Activated gamma-delta T cell treated with Interleukin-2 at 50 U/mL for 16 hours (primary cell): Measurements from ENCODE around the gene XPR1.
A peak's percentile ranks its signal among the peaks of the same experiment; 100 is the strongest.
"Not testable (repeated sequence)": the region's sequence is repeated elsewhere in the genome, so short reads cannot be mapped to it uniquely, and the experiment has no call there.

Experiments
- DNase-seq: peaks from one replicate; pipeline ENCODE4 v3.0.0-alpha.2; 2020

The XPR1 gene

DNA sequence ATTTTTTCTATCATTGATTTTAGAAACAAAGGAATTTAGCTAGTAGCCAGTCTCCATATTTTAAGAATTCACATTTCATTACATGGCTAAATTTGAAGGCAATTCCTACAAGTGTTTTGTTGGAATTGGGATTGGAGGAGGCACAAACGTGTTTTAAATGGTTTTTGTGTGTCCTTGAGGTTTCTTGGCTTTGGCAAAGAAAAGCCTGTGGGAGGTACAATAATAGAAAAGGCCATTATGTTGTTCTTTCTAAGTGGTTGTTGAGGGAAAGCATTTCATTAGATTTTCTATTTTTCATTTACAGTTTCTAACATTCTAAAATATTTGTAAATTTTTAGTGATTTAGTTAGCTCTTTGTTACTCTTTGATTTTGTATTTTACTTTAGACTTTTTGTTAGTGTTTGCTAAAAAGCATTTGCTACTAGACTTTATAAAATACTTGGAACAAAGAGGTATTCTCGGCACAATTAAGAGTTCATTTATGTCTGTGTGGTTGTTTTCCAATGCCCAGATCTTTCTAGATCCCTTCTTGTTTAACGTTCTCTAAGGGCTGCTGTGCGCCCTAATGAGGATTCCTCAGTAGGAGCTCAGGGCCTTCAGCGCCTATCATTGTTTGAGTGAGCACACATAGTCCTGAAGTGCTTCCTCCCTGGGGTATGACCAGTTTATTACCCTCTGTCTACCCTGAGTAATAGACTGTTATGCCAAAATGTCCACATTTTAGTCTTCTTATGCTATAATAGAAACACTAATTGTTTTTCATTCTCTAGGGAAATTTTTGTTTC lies 210.9 kb downstream of the XPR1 start:
- DNase-seq: no peak

DNA sequence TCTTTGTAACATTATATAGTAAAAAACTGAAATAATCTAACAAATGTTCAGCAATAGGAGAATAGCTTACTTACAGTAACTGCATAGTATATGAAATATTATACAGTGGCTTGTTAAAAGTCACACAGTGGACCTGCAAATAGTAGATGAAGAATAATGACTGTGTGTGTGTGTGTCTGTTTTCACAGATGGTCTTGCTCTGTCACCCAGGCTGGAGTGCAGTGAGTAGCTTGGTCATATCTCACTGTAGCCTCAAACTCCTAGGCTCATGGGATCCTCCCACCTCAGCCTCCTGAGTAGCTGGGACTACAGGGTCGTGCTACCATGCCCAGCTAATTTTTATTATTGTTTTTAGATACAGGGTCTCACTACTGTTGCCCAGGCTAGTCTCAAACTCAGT lies 213.5 kb downstream of the XPR1 start:
- no peak for DNase-seq

DNA sequence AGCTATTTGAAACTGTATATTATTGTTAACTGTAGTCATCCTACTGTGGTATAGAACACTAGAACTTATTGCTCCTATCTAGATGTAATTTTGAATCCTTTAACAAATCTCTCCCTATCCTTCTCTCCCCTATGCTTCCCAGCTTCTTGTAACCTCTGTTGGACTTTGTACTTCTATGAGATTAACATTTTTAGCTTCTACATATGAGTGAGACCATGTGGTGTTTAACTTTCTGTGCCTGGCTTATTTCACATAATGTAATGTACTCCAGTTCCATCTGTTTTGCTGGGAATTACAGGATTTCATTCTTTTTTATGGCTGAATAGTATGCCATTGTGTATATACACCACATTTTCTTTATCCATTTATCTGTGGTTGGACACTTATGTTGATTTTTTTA lies 216.4 kb downstream of the XPR1 start:
- no peak for DNase-seq

DNA sequence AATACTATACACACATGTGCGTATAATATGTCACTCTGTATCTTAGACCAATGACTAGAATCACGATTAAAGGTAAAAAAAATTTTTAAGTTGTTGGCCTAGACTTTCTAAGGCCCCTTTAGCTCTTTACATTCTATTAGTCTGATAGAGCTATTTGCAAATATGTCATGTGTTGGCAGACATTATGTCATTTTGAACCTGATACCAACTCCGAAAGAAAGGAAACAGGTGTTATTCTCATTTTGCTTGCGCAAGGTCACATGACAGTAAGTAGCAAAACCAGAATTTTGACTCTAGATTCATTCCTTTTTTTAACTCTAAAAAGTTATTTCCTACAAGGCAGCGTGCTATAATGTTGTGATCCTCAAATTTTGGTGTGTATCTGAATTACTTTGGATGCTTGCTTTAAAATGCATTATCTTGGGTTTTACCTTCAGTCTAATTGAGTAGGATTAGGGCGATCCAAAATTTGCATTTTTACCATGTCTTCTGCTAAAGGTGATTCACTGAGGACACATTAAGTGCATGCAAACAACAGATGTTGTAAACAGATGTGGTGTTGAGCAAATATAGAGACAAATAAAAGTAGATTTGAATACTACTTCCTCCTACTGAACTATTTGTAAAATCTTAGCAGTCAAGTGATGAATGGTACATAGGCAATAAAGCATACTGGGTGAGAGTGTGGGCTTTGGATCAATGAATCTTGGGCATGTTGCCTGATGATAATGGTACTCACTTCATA lies 217.4 kb downstream of the XPR1 start:
- no peak for DNase-seq

DNA sequence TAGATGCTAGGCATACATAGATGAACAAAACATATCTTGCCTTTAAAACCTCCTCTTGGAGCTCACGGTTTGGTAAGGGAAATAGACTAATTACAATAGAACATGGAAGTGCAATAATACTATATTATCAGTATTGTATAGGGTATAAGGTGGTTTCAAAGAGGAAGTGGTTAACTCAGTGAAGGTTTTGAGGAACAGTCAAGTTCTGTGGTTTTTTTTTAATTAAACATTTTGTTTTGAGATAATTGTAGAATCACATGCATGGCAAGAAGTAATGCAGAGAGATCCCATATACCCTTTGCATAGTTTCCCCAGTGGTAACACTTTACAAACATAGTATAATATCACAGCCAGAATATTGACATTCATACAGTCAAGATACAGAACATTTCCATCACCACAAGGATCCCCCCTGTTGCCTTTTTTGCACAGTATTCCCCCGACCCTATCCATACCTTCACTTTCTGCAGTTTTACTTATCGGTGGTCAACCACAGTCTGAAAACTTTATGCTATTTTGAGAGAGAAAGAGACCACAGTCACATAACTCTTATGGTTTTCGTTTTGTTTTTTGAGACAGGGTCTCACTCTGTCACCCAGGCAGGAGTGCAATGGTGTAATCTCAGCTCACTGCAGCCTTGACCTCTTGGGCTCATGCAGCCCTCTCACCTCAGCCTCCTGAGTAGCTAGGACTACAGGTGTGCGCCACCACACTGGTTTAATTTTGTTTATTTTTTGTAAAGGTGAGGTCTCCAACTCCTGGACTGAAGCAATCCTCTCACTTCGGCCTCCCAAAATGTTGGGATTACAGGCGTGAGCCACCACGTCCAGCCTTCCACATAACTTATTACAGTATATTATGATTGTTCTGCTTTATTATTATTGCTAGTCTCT lies 220.4 kb downstream of the XPR1 start:
- no peak for DNase-seq

DNA sequence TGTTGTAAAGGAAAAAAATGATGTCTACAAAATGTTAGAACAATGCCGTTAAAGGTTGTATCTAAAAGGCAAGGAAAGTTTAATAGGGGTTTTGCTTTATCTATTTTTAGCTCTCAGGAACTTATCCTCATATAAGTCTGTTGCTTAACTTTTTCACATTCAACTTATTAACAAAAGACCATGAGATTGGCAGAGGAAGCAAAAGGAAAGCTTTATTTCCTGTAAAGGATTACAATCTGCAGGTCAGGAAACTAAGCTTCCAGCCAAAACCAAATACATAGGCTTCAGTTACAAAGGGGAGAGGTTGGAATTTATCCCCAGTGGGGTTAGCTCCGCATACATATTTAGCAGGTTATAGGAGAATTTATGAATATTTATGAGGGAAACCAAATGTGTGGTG lies 222.2 kb downstream of the XPR1 start:
- DNase-seq: no peak

DNA sequence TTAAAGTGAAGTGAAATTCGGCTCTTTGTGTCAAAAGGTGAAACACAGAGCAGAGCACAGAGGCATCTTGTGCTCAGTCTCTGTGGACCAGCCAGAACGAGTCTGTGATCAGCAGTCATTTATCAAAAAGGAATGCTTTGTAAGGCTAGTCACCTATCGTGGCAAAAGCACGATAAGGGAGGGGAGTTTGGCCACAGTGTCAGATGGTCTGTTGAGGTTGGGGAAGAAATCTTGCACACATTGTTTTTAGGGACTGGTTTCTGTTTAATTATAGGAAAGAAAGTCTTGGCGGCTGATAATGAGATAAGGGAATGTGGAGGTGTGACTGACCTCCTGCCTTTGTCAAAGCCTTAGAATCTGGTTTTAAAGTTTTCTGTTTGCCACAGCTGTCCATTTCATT lies 222.6 kb downstream of the XPR1 start:
- DNase-seq: no peak

DNA sequence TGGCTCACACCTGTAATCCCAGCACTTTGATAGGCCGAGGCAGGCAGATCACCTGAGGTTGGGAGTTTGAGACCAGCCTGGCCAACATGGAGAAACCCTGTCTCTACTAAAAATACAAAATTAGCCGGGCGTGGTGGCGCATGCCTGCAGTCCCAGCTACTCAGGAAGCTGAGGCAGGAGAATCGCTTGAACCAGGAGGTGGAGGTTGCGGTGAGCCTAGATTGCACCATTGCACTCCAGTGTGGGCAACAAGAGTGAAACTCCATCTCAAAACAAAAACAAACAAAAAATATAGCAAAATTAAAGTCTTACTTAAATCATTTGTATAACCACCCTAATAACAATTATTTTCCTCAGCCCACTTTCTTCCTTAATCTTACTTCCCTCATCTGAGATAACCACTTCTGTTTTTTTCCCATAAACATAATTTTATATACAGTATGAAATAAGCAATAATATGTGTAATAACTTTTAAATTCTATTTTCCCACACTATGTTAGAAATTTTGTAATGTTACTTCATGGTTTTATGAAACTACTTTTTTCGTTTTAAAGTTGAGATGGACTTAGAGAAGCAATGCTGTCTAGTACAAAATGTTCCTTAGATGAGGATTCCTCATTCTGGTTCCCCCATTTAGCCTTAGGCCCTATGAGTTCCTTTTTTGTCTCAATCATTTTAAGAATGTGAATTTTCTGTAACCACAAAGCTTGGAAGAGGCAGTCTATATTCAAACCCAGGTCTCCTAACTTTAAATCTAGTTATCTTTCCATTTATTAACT lies 226.3 kb downstream of the XPR1 start:
- DNase-seq: not testable (repeated sequence)

DNA sequence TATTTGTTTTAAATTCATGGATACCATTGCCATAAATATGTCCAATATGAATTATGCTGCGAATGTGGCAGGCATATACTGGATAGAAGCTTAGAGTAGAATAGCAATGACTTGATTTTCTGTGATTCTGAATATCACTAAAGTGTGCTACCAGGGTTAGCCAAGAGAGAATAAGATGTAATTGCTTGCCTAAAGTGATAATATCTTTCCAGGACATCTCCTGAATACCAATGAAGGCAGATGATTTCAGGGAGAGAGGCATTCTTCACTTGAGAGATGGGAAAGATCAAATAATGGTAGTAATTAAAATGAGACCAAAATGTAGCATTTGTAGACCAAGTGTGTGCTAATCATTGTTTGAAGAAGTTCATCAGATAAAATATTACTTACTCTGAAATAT lies 227.5 kb downstream of the XPR1 start:
- no peak for DNase-seq

DNA sequence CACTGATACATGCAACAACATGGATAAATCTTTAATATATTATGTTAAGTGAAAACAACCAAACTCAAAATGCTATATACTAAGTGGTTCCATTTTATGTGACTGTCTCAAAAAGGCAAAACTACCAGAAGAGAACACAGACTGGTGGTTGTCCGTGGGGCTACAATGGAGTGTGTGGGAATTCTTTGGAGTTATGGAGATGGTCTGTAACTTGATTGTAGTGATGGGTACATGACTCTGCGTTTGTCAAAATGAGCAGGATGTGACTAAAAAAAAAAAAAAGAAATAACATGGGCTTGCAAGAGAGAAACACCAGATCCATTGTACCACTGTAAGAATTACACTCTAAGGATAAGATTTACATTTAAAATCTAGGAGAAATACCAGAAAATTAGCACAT lies 228.7 kb downstream of the XPR1 start:
- no peak for DNase-seq

DNA sequence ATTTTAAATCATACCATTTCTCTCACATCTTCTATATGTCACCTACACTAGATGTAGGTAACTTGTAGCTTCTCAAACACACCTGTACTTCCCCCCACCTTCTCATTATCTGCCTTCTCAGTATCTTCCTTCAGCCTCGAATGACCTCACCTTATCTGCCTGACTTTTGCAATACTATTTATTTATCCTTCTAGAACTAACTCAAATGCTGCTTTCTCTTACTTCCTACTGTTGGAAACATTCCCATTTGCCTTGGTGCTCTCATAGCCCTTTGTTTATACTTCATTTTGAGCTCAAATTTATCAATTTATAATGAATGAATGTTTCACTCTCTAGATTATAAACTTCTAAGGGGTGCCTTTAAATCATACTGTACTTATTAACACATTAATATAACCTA lies 230.5 kb downstream of the XPR1 start:
- DNase-seq: no peak

DNA sequence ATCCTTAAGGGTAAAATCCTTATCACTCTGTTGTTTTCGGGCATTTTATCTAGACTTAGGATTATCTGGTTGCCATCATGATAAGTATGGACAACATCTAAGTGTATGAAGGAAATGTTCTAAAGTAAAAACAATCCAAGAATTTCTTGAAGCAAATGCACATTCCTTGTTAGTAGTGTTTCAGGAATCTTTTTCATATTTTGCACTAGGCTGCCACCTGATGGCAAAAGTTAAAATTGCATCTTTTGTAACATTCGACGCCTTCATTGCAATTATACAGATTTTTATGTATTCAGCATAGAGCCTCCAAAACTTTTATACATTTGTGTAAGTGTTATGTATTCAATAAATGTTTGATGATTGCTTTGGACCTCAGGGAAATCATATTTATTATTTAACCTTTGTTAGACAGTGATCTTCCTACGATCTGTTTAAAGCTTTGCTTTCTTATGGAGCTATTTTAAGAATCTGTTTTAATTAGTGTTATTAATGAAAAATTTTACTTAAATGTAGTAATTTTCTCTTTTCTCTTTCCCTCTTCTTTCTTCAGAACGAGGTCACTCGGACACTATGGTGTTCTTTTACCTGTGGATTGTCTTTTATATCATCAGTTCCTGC lies 231.4 kb downstream of the XPR1 start:
- DNase-seq: peak; percentile 14

DNA sequence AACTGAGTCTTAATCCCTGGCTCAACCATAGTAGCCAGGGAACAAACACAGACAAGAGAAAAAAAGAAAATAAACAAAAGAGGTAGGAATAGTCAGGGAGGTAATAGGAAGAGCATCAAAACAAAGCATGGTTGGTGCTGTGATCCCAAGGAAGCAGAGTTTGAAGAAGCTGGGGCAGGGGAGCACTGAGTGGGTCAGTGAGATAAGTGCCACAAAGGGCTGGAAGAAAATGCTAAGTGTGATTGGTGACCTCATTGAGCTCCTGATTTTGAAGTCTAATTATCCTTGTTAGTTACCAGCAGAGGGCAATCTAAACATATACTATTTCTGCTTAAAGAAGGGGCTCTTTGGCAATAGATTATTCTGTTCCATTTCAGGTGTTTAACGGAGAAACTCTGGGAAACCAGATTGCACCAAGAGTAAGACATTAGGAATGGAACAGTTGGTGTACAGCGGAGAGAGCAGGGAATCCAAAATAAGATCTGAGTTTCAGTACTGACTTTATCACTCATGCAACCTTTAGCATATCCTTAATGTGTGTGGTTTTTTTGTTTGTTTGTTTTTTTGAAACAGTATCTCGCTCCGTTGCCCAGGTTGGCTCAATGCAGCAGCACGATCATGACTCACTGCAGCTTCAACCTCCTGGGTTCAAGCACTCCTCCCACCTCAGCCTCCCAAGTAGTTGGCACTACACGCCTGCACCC lies 250.1 kb downstream of the XPR1 start:
- no peak for DNase-seq

DNA sequence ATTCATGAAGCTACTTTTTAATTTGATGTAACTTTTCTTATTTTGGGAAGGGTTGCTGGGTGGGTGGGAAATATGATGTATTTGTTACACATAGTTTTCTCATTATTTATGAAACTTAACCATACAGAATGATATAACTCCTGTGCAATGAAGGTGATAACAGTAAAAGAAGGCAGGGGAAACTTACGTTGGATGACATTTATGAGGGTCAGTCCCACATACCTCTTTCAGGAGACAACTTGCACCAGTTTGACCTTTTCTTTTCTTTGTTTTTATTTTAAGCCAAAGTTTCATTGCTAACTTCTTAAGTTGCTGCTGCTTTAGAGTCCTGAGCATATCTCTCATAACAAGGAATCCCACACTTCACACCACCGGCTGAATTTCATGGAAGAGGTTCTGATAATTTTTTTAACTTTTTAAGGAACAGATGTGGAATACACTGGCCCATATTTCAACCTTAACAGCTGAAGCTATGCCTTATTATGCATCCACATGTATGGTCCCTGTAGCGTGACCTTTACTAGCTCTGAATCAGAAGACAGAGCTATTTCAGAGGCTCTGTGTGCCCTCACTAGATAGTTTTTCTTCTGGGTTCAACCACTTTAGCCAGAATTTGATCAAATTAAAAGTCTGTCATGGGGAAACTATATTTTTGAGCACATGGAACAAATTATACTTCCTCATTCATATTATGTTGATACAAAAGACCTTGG lies 252.9 kb downstream of the XPR1 start:
- no peak for DNase-seq

DNA sequence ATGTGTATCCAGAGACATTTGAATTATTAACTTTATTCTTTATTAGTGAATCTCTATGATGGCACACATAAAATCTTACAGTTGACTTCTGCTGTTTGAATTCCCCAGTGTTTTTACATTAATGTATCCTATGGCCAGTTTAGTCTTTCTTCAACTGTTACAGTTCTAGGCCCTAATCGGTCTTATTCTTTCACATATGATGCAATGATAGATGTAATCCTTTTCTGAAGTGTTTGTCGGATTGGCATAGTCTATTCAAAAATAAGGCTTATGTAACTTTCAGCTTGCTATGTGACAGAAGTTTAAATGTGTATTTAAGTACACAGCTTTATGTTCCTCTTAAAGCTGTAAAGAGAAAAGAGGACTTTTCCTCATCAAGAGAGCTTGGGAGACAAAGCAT lies 254.5 kb downstream of the XPR1 start:
- no peak for DNase-seq

DNA sequence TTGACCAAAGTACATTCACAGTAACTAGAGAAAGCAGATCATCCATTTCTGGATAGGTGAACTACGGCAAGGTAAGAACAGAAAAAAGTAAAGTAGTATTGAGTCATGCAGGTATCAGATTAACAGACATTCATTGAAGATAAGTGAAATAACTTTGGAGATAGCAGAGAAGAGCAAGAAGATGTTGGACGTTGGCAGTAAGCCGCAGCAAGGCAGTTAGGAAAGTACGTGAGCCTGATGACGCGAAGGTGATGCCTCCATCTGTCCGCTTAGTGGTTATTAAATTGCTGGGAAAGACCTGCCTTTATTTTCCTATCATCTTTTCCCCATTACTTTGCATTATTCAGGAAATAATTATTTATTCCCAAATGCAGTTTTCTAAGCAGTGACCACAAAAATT lies 256.0 kb downstream of the XPR1 start:
- DNase-seq: no peak

DNA sequence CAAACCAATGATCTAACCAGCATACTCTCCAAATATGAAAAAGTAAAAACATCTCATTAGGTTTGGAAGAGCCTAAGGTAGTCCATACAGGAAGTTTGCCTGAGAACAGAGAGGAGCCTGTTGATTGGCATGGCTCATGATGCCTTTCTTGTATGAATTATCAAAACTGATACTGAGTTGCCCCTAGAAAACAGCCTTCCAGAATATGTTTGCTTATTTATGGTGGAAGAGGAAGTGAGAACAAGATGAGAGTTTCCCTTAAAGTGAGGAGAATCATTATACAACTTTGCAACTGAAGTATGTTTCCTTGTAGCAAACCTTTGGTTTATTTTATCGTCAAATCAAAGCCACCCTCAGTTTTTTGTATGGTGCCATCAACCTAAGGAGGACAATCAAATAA lies 257.0 kb downstream of the XPR1 start:
- no peak for DNase-seq

DNA sequence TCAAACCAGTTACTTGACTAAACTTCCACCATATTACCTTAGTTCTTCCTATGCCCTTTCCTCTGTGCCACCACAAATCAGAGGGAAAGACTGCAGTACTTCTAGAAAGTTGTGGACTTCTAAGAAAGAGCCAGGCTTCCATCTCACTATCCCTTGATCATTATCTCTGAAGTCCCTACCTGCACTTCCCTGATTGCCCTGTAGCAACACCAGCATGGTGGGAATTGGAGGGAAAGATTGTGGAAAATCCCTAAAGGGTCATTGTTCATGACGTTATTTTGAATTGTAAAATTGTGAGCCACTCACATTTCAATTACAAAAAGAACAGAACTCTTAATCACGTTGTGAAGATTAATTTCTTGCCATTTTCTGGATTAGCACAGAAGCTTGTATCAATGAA lies 257.5 kb downstream of the XPR1 start:
- DNase-seq: no peak

DNA sequence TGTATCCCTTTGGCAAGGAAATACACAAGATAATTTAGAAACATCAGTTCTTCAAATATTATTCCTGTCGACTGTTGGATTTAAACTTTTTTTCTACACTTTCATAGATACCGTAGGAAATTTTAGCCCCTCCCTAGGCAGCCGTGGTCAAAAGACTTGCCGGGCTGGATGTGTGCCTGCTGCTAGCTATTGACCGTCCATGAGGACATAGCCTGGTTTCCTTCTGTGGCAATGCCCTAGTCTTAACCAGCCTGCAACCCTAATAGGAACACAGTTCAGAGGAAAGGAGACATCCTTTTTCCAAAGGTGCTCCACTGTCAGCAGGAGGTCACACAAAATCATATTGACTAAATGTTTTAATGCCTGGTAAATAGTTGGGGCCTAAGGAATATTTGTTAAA lies 260.4 kb downstream of the XPR1 start:
- DNase-seq: no peak

DNA sequence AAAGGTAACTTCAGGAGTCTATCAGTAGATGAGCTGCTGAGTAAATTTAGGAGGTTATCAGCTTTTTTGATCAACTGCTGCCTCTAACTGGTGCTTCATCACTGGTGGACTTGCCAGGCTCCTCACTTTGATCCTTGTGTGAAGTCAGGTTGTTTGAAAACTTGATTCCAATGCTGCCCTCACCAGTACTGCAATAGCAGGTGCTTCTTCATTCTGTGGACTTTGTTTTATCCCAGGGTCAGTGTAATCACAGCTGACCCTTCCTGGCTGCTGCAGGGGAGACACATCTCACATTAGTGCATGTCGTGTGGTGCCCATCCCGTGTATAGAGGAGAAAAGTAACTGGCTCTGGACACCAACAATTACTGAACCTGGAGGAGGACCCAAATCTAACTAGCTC lies 260.9 kb downstream of the XPR1 start:
- no peak for DNase-seq

DNA sequence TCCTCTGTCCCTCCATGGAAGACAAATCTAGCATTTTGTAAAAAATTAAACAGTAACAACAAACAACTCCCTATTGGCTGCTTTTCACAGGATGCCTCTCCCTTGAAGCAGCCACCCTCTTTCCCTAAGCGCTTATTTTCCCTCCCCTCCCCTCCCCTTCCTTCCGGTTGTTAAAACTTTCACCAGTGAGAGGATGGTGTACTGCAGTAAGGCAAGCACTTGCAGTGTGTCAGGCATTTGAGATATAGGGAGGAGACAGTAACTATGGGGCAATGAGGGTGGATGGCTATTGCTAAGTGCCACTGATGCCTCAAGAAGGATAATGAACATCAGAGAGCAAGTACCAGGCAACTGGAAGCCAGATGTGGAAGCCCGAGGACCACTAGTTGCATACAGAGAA lies 261.8 kb downstream of the XPR1 start:
- no peak for DNase-seq
